HL-60 (cell line): ENCODE measurements around the gene SZT2.

Experiments
- POLR2AphosphoS5 ChIP-seq: IDR thresholded peaks from 2 replicates; pipeline ENCODE4 v1.6.1; 2012; ENCODE audit warnings: low read depth
- TF ChIP-seq, protein P1 (sequence below): IDR thresholded peaks from one replicate; pipeline ENCODE4 v1.5.1; 2011; ENCODE audit warnings: low read length, control low read depth, inconsistent platforms; ENCODE audit not compliant: insufficient read depth

DNA sequence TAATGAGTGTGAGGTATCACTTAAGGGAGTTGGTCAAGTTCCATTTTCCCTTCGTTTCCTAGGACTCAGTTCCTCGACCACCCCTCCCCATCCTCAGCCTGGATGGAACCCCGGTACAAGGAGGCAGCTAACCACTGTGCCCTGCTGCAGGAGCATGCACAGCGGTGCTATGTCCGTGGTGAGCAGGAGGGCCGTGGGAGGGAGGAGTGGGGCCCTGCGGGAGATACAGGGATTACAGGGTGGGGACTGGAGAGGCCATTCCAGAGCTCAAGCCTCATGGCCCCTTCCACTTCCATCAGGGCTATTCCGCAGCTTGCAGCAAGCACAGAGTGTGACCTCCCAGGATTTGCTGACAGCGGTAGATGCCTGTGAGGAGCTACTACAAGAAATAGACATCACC lies 38.2 kb downstream of the SZT2 start:
- TF ChIP-seq, protein P1, sequence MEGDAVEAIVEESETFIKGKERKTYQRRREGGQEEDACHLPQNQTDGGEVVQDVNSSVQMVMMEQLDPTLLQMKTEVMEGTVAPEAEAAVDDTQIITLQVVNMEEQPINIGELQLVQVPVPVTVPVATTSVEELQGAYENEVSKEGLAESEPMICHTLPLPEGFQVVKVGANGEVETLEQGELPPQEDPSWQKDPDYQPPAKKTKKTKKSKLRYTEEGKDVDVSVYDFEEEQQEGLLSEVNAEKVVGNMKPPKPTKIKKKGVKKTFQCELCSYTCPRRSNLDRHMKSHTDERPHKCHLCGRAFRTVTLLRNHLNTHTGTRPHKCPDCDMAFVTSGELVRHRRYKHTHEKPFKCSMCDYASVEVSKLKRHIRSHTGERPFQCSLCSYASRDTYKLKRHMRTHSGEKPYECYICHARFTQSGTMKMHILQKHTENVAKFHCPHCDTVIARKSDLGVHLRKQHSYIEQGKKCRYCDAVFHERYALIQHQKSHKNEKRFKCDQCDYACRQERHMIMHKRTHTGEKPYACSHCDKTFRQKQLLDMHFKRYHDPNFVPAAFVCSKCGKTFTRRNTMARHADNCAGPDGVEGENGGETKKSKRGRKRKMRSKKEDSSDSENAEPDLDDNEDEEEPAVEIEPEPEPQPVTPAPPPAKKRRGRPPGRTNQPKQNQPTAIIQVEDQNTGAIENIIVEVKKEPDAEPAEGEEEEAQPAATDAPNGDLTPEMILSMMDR, result no peak
- no peak for TF ChIP-seq POLR2AphosphoS5
